Gastroesophageal sphincter (tissue), 4 donors: Measurements from ENCODE around the gene ALG12. TPM values are rescaled to one million over a fixed set of nuclear protein-coding genes. Genes with fewer than 3 reads are reported as not detected.

ENCODE experiments used
- ATAC-seq: fragments of 150-250 bp; one replicate; pipeline ENCODE4 v1.9.1; 2016; ENCODE audit warnings: mild to moderate bottlenecking, moderate library complexity
- H3K27ac ChIP-seq, 4 donors: fragments of 200-600 bp; sonication (generic) in 3 of 4; 1 replicate in 3 of 4; 2 replicates in 1 of 4; pipeline ENCODE4 v1.5.1; 2016 to 2019
- H3K27me3 ChIP-seq: fragments of 200-600 bp; sonication (generic); one replicate; pipeline ENCODE4 v1.5.1; 2019
- H3K36me3 ChIP-seq, 2 donors: fragments of 200-600 bp; sonication (generic); one replicate each; pipeline ENCODE4 v1.5.1; 2019; ENCODE audit warnings: control low read depth in 1 of 2
- H3K4me1 ChIP-seq, 3 donors: fragments of 200-600 bp; sonication (generic); 1 replicate in 2 of 3; 2 replicates in 1 of 3; pipeline ENCODE4 v1.5.1; 2016 to 2019; ENCODE audit warnings: control low read depth in 2 of 3
- H3K4me3 ChIP-seq, 2 donors: fragments of 200-600 bp; sonication (generic); one replicate each; pipeline ENCODE4 v1.5.1; 2019; ENCODE audit warnings: mild to moderate bottlenecking in 1 of 2, moderate library complexity in 1 of 2
- H3K9me3 ChIP-seq, 3 donors: fragments of 200-600 bp; sonication (generic); one replicate each; pipeline ENCODE4 v1.5.1; 2017 to 2019; ENCODE audit warnings: control low read depth in 2 of 3
- CTCF ChIP-seq, 4 experiments: fragments of 200-600 bp in 2 of 4; fragments of 450-650 bp in 2 of 4; sonication (generic) in 1 of 4; IDR thresholded peaks; one replicate each; pipeline ENCODE4 v1.5.1; 2017 to 2019; ENCODE audit warnings: antibody characterized with exemption in 4 of 4, mild to moderate bottlenecking in 2 of 4, moderate library complexity in 2 of 4
- EP300 ChIP-seq: sonication (generic); formaldehyde crosslinking; IDR thresholded peaks from one replicate; pipeline ENCODE4 v1.6.1; 2017; ENCODE audit warnings: antibody characterized with exemption, mild to moderate bottlenecking
- POLR2A ChIP-seq, 2 donors: fragments of 450-650 bp; IDR thresholded peaks; one replicate each; pipeline ENCODE4 v1.6.1; 2017; ENCODE audit warnings: antibody characterized with exemption in 2 of 2, mild to moderate bottlenecking in 2 of 2, moderate library complexity in 1 of 2
- POLR2AphosphoS5 ChIP-seq: sonication (generic); formaldehyde crosslinking; IDR thresholded peaks from one replicate; pipeline ENCODE4 v1.6.1; 2017; ENCODE audit warnings: antibody characterized with exemption
- WGBS, 2 donors: methylation state at CpG; one replicate each; pipeline ENCODE4 v1.1.5; 2018; ENCODE audit warnings: low coverage in 1 of 2; 5-methylcytosine and 5-hydroxymethylcytosine counted together
- total RNA-seq, 4 donors: library from RNA; depleted of rRNA; stranded (reverse); fragments of >200 nt; gene quantifications; one replicate each; pipeline ENCODE4 v1.1.0, GENCODE V29; 2016

ALG12 gene
- total RNA-seq, 4 donors from 2014 or later = 18.8 to 30.0 (median 22.6) TPM

GRCh38 chr22:49954991-49955580 lies 36.8 kb upstream of the ALG12 start:
- Histone ChIP-seq H3K4me1 (peaks cover 0 to 49% (median 19%) of the 10 kb centered on the region in 3 donors), H3K36me3 (no peaks in the 10 kb centered on the region), H3K9me3 (no peaks in the 10 kb centered on the region), H3K4me3 (no peak overlapping the region), H3K27me3 (no peaks in the 10 kb centered on the region), H3K27ac (peak overlapping the region in 2 of 4 donors; percentile 24 to 58)
- TF ChIP-seq POLR2A (IDR thresholded peaks at IDR 0.05) = no peak
- no peak for TF ChIP-seq EP300
- no peak for TF ChIP-seq CTCF (IDR thresholded peaks at IDR 0.05)
- no peak for ATAC-seq
- 100% methylated on average over 1 of the region's 15 CpGs; no CpG with 5 or more reads in 1 of the 2 donors for WGBS, 2 donors

- no CpG with 5 or more reads among the region's 8 CpGs for WGBS, 2 donors
- H3K4me3 ChIP-seq = no peak overlapping the region
- no peaks in the 10 kb centered on the region for H3K27me3 ChIP-seq
- H3K4me1 ChIP-seq = peaks cover 0 to 42% (median 19%) of the 10 kb centered on the region in 3 donors
- ATAC-seq = no peak
- H3K9me3 ChIP-seq = no peaks in the 10 kb centered on the region
- no peak for TF ChIP-seq POLR2A (IDR thresholded peaks at IDR 0.05)
- H3K27ac ChIP-seq = peak overlapping the region in 3 of 4 donors; percentile 58 to 61 (median 59)
- H3K36me3 ChIP-seq = no peaks in the 10 kb centered on the region
Measured at GRCh38 chr22:49954354-49954753, 36.1 kb upstream of the ALG12 start.

- Histone ChIP-seq H3K36me3 (no peaks in the 10 kb centered on the region), H3K4me1 (peaks cover 0 to 39% (median 19%) of the 10 kb centered on the region in 3 donors), H3K27ac (peak overlapping the region in 3 of 4 donors; percentile 58 to 61 (median 59)), H3K27me3 (no peaks in the 10 kb centered on the region), H3K4me3 (no peak overlapping the region), H3K9me3 (no peaks in the 10 kb centered on the region)
- no peak for TF ChIP-seq POLR2A (IDR thresholded peaks at IDR 0.05)
- no peak for TF ChIP-seq POLR2AphosphoS5
- TF ChIP-seq EP300 = no peak
- no peak for TF ChIP-seq CTCF (IDR thresholded peaks at IDR 0.05)
- no peak for ATAC-seq
- WGBS, 2 donors = 90% methylated on average over 2 of the region's 18 CpGs; no CpG with 5 or more reads in 1 of the 2 donors
Measured at GRCh38 chr22:49953680-49954344, 35.6 kb upstream of the ALG12 start.

GRCh38 chr22:49953027-49953679 lies 34.9 kb upstream of the ALG12 start:
- H3K36me3 ChIP-seq = no peaks in the 10 kb centered on the region
- ATAC-seq = no peak
- H3K27ac ChIP-seq = peak overlapping the region in 3 of 4 donors; percentile 58 to 61 (median 59)
- no peak overlapping the region for H3K4me3 ChIP-seq
- no peaks in the 10 kb centered on the region for H3K9me3 ChIP-seq
- TF ChIP-seq CTCF (IDR thresholded peaks at IDR 0.05) (no peak), POLR2A (IDR thresholded peaks at IDR 0.05) (no peak), POLR2AphosphoS5 (no peak), EP300 (no peak)
- H3K27me3 ChIP-seq = no peaks in the 10 kb centered on the region
- peaks cover 0 to 39% (median 19%) of the 10 kb centered on the region in 3 donors for H3K4me1 ChIP-seq
- WGBS, 2 donors = 60 to 93% methylated on average over 3 to 5 of the region's 20 CpGs

GRCh38 chr22:49951986-49952896 lies 34.0 kb upstream of the ALG12 start:
- Histone ChIP-seq H3K4me3 (no peak overlapping the region), H3K36me3 (no peaks in the 10 kb centered on the region), H3K9me3 (no peaks in the 10 kb centered on the region), H3K27ac (peak overlapping the region in 2 of 4 donors; percentile 10 to 70), H3K4me1 (peaks cover 0 to 39% (median 19%) of the 10 kb centered on the region in 3 donors), H3K27me3 (no peaks in the 10 kb centered on the region)
- no CpG with 5 or more reads among the region's 24 CpGs for WGBS, 2 donors
- TF ChIP-seq CTCF (IDR thresholded peaks at IDR 0.05) (no peak), POLR2AphosphoS5 (no peak), EP300 (no peak), POLR2A (IDR thresholded peaks at IDR 0.05) (no peak)
- ATAC-seq = peak; percentile 10
